ENCODE results near the gene TMEM53.

DNA sequence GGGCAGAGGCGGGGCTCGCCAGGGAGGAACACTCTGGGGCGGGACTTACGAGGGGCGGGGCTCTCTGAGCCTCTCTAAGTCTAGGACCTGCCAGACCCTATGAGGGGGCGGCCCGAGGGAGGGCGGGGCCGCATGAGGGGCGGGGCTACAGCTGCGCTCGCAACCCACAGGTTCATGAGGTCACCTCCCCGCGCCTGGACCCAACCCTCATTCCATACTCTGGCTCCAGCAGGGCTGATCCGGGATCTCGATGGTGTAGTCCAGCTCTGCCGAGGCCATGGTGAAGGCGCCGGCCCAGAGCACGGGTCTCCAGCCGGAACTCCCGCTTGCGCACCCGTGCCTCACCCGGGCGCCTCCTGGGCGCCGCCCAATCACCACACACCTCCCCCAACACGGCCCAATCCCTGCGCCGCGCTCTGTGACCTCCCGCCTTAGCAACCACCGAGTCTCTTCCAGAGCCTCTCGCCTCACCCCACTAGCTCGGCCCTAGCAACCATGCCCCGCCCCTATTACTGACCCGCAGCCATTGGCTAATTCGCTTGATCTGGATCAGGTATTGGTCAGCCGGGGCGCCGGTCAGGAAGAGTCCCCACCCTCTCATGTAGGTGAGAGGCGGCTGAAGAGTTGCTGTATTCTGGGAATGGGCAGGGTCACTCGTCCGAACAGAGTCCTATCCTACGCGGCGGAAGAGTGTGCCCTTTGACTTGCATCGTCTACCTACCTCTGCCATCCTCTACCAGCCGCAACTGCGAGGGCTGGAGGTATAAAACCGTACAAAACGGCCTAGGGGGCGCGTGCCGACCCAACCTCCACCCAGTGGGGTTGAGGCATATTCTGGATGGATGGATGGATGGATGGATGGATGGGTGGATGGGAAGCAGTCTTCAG lies at the start of gene TMEM53, which contains the start of gene ARMH1:
- TF ChIP-seq POU2F2 (IDR thresholded peaks at IDR 0.05; ENCODE audit: low read depth, low read length) (peak; percentile 33), POLR2AphosphoS5 (IDR thresholded peaks at IDR 0.05; ENCODE audit: low read depth, low read length) (peak; percentile 75), POLR2A (IDR thresholded peaks at IDR 0.05; ENCODE audit: low read depth, low read length) (peak; percentile 65; the same call in 1 of the 2 replicates), TAF1 (IDR thresholded peaks at IDR 0.05; ENCODE audit: low read depth, low read length) (no peak), SPI1 (IDR thresholded peaks at IDR 0.05; ENCODE audit: low read depth, low read length) (peak; percentile 24; the same call in 1 of the 2 replicates), PAX5 (IDR thresholded peaks at IDR 0.05; ENCODE audit: insufficient read depth, low read length, severe bottlenecking) (no peak)
